Caco-2 (cell line): ENCODE results near the gene RNLS. TPM values are rescaled to one million over a fixed set of nuclear protein-coding genes. Genes with fewer than 3 reads are reported as not detected.

Experiments used
- BruUV-seq: library from RNA; stranded (reverse); fragments of 400-500 nt; replicated peaks from 2 replicates; lab custom pipeline; 2021; lab: Mats Ljungman, UMichigan
- CTCF ChIA-PET: fragments of 300-600 bp; sonication (Branson Sonifier 250); formaldehyde crosslinking; loops from one replicate; lab custom pipeline; 2022; ENCODE audit warnings: antibody characterized with exemption; lab: Charles Lee
- POLR2A ChIA-PET: fragments of 300-600 bp; sonication (Branson Sonifier 250); formaldehyde crosslinking; loops from one replicate; lab custom pipeline; 2022; ENCODE audit warnings: antibody characterized with exemption; lab: Charles Lee
- DNase-seq, 2 experiments: peaks; one replicate each; pipeline versions ENCODE4 v3.0.0 to v3.0.0-alpha.2; 2020 to 2022
- H3K27me3 ChIP-seq: replicated peaks from 2 replicates; pipeline ENCODE4 v1.6.0; 2011; ENCODE audit warnings: low read length; ENCODE audit not compliant: control insufficient read depth, insufficient read depth
- H3K36me3 ChIP-seq: 2 replicates; pipeline ENCODE4 v1.5.1; 2011; ENCODE audit warnings: low read length; ENCODE audit not compliant: control insufficient read depth, insufficient read depth
- H3K4me1 ChIP-seq: fragments of 250-450 bp; sonication (Bioruptor Pico); 2 replicates; pipeline ENCODE4 v1.5.1; 2020; ENCODE audit warnings: mild to moderate bottlenecking
- H3K4me3 ChIP-seq: 2 replicates; pipeline ENCODE4 v1.5.1; 2011; ENCODE audit warnings: low read depth, mild to moderate bottlenecking, control low read depth, low read length
- H3K9me3 ChIP-seq: fragments of 250-450 bp; sonication (Bioruptor Pico); 2 replicates; pipeline ENCODE4 v1.5.1; 2020; ENCODE audit warnings: mild to moderate bottlenecking, moderate library complexity
- H3K27ac Mint-ChIP-seq: one replicate; pipeline ENCODE4 v1.8.0; 2022; ENCODE audit warnings: mixed read lengths; ENCODE audit not compliant: unreplicated experiment
- H3K27me3 Mint-ChIP-seq: one replicate; pipeline ENCODE4 v1.8.0; 2022; ENCODE audit warnings: mixed read lengths; ENCODE audit not compliant: insufficient read depth, unreplicated experiment
- H3K36me3 Mint-ChIP-seq: one replicate; pipeline ENCODE4 v1.8.0; 2022; ENCODE audit warnings: mild to moderate bottlenecking, mixed read lengths; ENCODE audit not compliant: insufficient read depth, unreplicated experiment
- H3K4me1 Mint-ChIP-seq: one replicate; pipeline ENCODE4 v1.8.0; 2022; ENCODE audit warnings: low read depth, mixed read lengths; ENCODE audit not compliant: unreplicated experiment
- H3K4me3 Mint-ChIP-seq: one replicate; pipeline ENCODE4 v1.8.0; 2022; ENCODE audit warnings: mild to moderate bottlenecking, moderate library complexity, mixed read lengths; ENCODE audit not compliant: unreplicated experiment
- H3K9me3 Mint-ChIP-seq: one replicate; pipeline ENCODE4 v1.8.0; 2022; ENCODE audit warnings: mixed read lengths; ENCODE audit not compliant: unreplicated experiment
- intact Hi-C: fragments of 100-400 bp; cut with micrococcal nuclease; formaldehyde crosslinking; loops from one replicate; pipeline ENCODE4 v1.10.0; 2022; ENCODE audit not compliant: unreplicated experiment
- total RNA-seq: library from RNA; stranded (reverse); gene quantifications from 2 replicates; pipeline ENCODE4 v1.2.3, GENCODE V29; 2022
- TF ChIP-seq, protein P1 (sequence below), 2 experiments: fragments of 200-600 bp in 1 of 2; IDR thresholded peaks; 1 replicate in 1 of 2; 2 replicates in 1 of 2; pipeline versions ENCODE4 v1.5.1 to v1.8.0; 2011 to 2022; ENCODE audit warnings: antibody characterized with exemption in 1 of 2, control low read depth in 1 of 2, inconsistent platforms in 1 of 2, low read depth in 1 of 2, low read length in 1 of 2, mild to moderate bottlenecking in 1 of 2, moderate library complexity in 1 of 2; ENCODE audit not compliant: insufficient read depth in 1 of 2, severe bottlenecking in 1 of 2, unreplicated experiment in 1 of 2

RNLS gene
- total RNA-seq, 1 experiment from 2014 or later = 5.7 TPM

- H3K27me3 Mint-ChIP-seq = no peaks in the 10 kb centered on the region
- TF ChIP-seq, protein P1, sequence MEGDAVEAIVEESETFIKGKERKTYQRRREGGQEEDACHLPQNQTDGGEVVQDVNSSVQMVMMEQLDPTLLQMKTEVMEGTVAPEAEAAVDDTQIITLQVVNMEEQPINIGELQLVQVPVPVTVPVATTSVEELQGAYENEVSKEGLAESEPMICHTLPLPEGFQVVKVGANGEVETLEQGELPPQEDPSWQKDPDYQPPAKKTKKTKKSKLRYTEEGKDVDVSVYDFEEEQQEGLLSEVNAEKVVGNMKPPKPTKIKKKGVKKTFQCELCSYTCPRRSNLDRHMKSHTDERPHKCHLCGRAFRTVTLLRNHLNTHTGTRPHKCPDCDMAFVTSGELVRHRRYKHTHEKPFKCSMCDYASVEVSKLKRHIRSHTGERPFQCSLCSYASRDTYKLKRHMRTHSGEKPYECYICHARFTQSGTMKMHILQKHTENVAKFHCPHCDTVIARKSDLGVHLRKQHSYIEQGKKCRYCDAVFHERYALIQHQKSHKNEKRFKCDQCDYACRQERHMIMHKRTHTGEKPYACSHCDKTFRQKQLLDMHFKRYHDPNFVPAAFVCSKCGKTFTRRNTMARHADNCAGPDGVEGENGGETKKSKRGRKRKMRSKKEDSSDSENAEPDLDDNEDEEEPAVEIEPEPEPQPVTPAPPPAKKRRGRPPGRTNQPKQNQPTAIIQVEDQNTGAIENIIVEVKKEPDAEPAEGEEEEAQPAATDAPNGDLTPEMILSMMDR (IDR thresholded peaks at IDR 0.05; ENCODE audit: insufficient read depth in 1 of 2, low read depth in 1 of 2, low read length in 1 of 2, severe bottlenecking in 1 of 2, unreplicated experiment in 1 of 2) = peak; percentile 24 to 59
- no peaks in the 10 kb centered on the region for H3K27me3 ChIP-seq
- no peak overlapping the region for H3K27ac Mint-ChIP-seq
- no peaks in the 10 kb centered on the region for H3K36me3 ChIP-seq
- H3K4me3 Mint-ChIP-seq = no peak overlapping the region
- H3K4me3 ChIP-seq = no peak overlapping the region
- BruUV-seq = no TSS peak
- no peaks in the 10 kb centered on the region for H3K36me3 Mint-ChIP-seq
- intact Hi-C loops = loop anchor here (1.0 to 5.0 kb wide), 6 partner anchors 98 to 539 kb away; no protein-coding TSS in a partner anchor
- no peaks in the 10 kb centered on the region for H3K9me3 ChIP-seq
- no peaks in the 10 kb centered on the region for H3K9me3 Mint-ChIP-seq
- no peaks in the 10 kb centered on the region for H3K4me1 Mint-ChIP-seq
- ChIA-PET POLR2A (no interaction called here), CTCF (interaction anchor here (0.6 to 1.3 kb wide), 11 partner anchors 37 to 539 kb away, joined by 3 to 9 read pairs (median 4); partner anchors contain the start of genes PTEN and RNLS)
- DNase-seq = peak in 1 of 2 experiments; percentile 39
- peaks cover 23% of the 10 kb centered on the region for H3K4me1 ChIP-seq
Observed at GRCh38 chr10:88389456-88389855, 193.7 kb downstream of the RNLS start.

GRCh38 chr10:88388324-88388723 is 194.8 kb downstream of the RNLS start:
- no peak overlapping the region for H3K4me3 ChIP-seq
- BruUV-seq = no TSS peak
- H3K4me1 ChIP-seq = peaks cover 23% of the 10 kb centered on the region
- no peaks in the 10 kb centered on the region for H3K27me3 ChIP-seq
- Mint-ChIP-seq H3K36me3 (no peaks in the 10 kb centered on the region), H3K4me3 (no peak overlapping the region), H3K27me3 (no peaks in the 10 kb centered on the region), H3K27ac (no peak overlapping the region), H3K4me1 (no peaks in the 10 kb centered on the region), H3K9me3 (no peaks in the 10 kb centered on the region)
- CTCF ChIA-PET = interaction anchor here (0.8 kb wide), 1 partner anchor 435 kb away, joined by 3 read pairs; no protein-coding TSS in a partner anchor
- H3K36me3 ChIP-seq = no peaks in the 10 kb centered on the region
- no peaks in the 10 kb centered on the region for H3K9me3 ChIP-seq
- POLR2A ChIA-PET = no interaction called here
- intact Hi-C loops = loop anchor here (2.0 to 5.0 kb wide), 3 partner anchors 161 to 274 kb away; no protein-coding TSS in a partner anchor
- TF ChIP-seq, protein P1 (IDR thresholded peaks at IDR 0.05; ENCODE audit: insufficient read depth in 1 of 2, low read depth in 1 of 2, low read length in 1 of 2, severe bottlenecking in 1 of 2, unreplicated experiment in 1 of 2) = no peak
- DNase-seq = no peak

DNA sequence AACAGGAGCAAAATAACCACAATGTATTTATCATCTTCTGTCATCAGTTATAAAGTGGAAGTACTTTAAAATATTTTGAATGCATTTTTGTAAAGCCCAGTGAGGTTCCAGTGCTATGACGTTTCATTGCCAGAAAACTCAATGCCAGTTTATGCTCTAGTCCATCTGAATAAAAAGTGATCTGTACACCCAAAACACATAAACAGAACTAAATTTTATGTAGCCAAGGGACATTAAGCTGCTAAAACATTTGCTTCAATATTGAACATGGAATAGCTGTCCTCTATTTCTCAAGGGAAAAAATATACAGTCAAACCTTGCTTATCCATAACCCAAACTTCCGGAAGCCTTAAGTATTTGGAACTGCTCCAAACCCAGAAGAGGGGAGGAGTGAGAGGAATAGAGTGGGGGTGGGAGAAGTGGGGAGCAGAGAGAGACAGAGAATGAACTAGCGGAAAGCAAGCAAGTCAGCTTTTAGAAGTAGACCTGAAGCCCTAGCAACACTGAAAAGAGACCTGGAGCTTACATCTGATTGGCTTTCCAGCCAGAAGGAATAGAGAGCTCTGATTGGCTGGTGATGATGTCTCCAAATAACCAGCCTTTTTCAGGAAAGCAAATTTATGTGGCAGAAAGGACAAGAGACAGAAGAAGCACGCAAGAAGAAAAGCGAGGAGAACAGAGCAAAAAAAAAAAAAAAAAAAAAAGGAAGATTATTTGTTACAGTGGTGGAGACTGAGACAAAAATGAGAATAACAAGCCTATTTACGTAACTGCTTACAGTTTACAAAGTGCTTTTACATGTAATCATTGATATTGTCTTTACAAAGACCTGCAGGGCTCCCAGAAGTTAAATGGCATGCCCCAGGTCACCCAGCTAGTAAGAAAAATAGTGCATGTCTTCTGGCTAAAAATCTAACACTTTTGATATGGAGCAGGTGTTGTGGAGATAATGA is 196.0 kb downstream of the RNLS start:
- Mint-ChIP-seq H3K4me3 (peak overlapping the region; percentile 64), H3K9me3 (no peaks in the 10 kb centered on the region), H3K27ac (peak overlapping the region; percentile 44), H3K27me3 (no peaks in the 10 kb centered on the region), H3K36me3 (no peaks in the 10 kb centered on the region), H3K4me1 (no peaks in the 10 kb centered on the region)
- H3K27me3 ChIP-seq = no peaks in the 10 kb centered on the region
- peaks cover 23% of the 10 kb centered on the region for H3K4me1 ChIP-seq
- TF ChIP-seq, protein P1 (IDR thresholded peaks at IDR 0.05; ENCODE audit: insufficient read depth in 1 of 2, low read depth in 1 of 2, low read length in 1 of 2, severe bottlenecking in 1 of 2, unreplicated experiment in 1 of 2) = no peak
- intact Hi-C loops = loop anchor here (5.0 kb wide), 2 partner anchors 160 to 165 kb away; no protein-coding TSS in a partner anchor
- ChIA-PET CTCF (interaction anchor here (0.5 to 1.3 kb wide), 6 partner anchors 13 to 569 kb away, joined by 3 to 5 read pairs (median 4); partner anchors contain the start of gene ATAD1), POLR2A (interaction anchor here (0.6 to 1.1 kb wide), 2 partner anchors 130 to 524 kb away, joined by 4 read pairs; partner anchors contain the start of genes KLLN and PTEN)
- BruUV-seq = no TSS peak
- peaks cover 5% of the 10 kb centered on the region; the same call in 1 of the 2 replicates for H3K9me3 ChIP-seq
- H3K4me3 ChIP-seq = no peak overlapping the region
- peak in 1 of 2 experiments; percentile 5 for DNase-seq
- no peaks in the 10 kb centered on the region for H3K36me3 ChIP-seq
